GM21529 (cell line): ENCODE results near the gene SNCAIP.
"Not testable (repeated sequence)": the region's sequence is repeated elsewhere in the genome, so short reads cannot be mapped to it uniquely, and the experiment has no call there.

Source experiments
- ATAC-seq: cut with Tn5 transposase; IDR thresholded peaks from one replicate; pipeline ENCODE4 v1.9.1; 2021; ENCODE audit not compliant: unreplicated experiment

SNCAIP gene

GRCh38 chr5:122457178-122457826 is 145.3 kb downstream of the SNCAIP start:
- ATAC-seq = no peak

- peak; percentile 81 for ATAC-seq
Observed at GRCh38 chr5:122458278-122458872, 146.3 kb downstream of the SNCAIP start.

GRCh38 chr5:122462486-122462885 is 150.4 kb downstream of the SNCAIP start:
- ATAC-seq = no peak

- peak; percentile 50 for ATAC-seq
Observed at GRCh38 chr5:122463221-122463620, 151.2 kb downstream of the SNCAIP start.

GRCh38 chr5:122464191-122464590 is 152.2 kb downstream of the SNCAIP start:
- ATAC-seq = no peak

- ATAC-seq = no peak
Observed at GRCh38 chr5:122465031-122465577, 153.1 kb downstream of the SNCAIP start.

DNA sequence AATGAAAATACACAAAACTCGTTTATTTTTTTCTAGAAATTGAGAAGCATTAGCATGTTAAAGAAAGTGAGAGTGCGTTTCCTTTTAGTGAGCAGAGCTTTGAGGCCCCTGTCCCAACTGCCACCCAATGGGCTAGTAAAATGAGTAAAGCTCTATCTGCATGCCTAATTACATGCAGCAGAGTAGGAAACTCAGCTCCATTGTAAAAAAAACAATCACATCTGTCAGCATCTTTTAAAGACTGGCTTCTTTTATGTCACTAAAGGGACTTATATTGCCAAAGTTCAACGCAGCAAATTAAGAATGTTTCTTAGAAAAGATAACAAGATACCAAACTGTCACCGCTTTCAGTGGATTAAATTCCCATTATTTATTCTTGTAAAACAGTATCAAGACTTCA is 154.0 kb downstream of the SNCAIP start:
- no peak for ATAC-seq

- ATAC-seq = no peak
Observed at GRCh38 chr5:122468351-122469116, 156.5 kb downstream of the SNCAIP start.

GRCh38 chr5:122469384-122469919 is 157.4 kb downstream of the SNCAIP start:
- ATAC-seq = no peak

- no peak for ATAC-seq
Observed at GRCh38 chr5:122470365-122470764, 158.3 kb downstream of the SNCAIP start.

- no peak for ATAC-seq
Observed at GRCh38 chr5:122471031-122471751, 159.2 kb downstream of the SNCAIP start.

GRCh38 chr5:122471752-122472061 is 159.7 kb downstream of the SNCAIP start:
- no peak for ATAC-seq

- no peak for ATAC-seq
Observed at GRCh38 chr5:122473138-122473843, 161.3 kb downstream of the SNCAIP start.

- no peak for ATAC-seq
Observed at GRCh38 chr5:122473941-122474340, 161.9 kb downstream of the SNCAIP start.

DNA sequence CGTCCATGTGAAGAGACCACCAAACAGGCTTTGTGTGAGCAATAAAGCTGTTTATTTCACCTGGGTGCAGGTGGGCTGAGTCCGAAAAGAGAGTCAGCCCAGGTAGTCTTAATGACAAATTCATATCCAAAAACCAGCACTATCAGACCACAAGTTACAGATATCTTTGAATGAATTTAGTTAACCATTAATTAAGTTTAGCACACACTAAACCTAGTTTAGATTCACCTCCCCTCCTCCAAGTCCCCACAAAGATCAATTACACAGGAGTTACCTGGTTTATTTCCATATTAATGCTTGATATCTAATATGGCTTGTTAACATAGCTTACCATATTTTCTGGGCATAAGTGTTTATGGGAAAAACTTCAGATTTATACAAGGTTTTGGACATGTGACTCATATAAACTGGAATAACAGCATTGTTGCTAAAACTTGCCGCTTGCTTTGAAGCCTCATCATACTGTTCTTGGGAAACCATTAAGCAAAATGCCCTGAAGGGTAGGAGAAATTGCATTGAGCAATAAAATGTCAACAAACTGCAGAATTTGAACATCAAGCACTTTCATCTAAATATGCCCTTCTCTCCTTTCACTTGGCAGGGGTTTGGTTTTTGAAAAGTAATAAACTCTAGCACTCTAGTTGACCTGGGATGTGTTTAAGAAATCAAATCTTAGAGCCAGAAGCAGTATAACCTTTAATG is 166.9 kb downstream of the SNCAIP start:
- no peak for ATAC-seq

- no peak for ATAC-seq
Observed at GRCh38 chr5:122480146-122480545, 168.1 kb downstream of the SNCAIP start.

DNA sequence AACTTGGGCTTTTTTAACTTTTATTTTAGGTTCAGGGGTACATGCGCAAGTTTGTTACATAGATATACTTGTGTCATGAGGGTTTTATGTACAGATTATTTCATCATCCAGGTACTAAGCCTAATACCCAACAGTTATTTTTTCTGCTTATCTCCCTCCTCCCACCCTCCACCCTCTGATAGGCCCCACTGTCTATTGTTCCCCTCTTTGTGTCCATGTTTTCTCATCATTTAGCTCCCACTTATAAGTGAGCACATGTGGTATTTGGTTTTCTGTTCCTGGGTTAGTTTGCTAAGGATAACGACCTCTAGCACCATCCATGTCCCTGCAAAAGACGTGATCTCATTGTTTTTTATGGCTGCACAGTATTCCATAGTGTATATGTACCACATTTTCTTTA is 172.1 kb downstream of the SNCAIP start:
- ATAC-seq = no peak

- no peak for ATAC-seq
Observed at GRCh38 chr5:122485226-122485625, 173.2 kb downstream of the SNCAIP start.

- ATAC-seq = not testable (repeated sequence)
Observed at GRCh38 chr5:122486616-122487015, 174.6 kb downstream of the SNCAIP start.

DNA sequence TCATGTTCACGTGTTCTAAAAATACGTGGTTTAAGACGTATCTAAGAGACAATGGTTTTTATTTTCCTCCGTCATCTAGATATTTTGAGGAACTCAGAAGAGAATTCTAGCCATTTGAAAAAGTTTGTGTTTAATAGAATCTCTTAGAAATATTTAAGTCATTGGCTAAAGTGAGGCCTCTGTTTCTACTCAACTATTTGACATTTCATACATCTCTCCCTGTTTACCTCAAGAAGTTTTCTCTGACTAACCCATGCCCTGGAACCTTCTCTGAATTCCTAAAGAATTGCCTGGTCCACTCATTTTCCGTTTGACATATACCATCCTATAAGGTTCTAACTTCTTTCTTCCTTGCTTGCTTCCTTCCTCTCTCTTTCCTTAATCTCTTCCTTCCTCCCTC is 178.7 kb downstream of the SNCAIP start:
- no peak for ATAC-seq
